Upper lobe of left lung (tissue), 6 donors: ENCODE results near the gene PGLYRP1. TPM values are rescaled to one million over a fixed set of nuclear protein-coding genes. Genes with fewer than 3 reads are reported as not detected.

Experiments
- ATAC-seq, 2 donors: fragments of 200-7000 bp; cut with Tn5 transposase; one replicate each; pipeline ENCODE4 v1.9.1; 2022; ENCODE audit warnings: mild to moderate bottlenecking in 2 of 2, moderate library complexity in 2 of 2; ENCODE audit not compliant: low FRiP score in 2 of 2
- DNase-seq, 2 donors: peaks; one replicate each; pipeline ENCODE4 v3.0.0-alpha.2; 2019 to 2020
- H3K27ac ChIP-seq, 4 donors: fragments of 200-600 bp; sonication (generic); one replicate each; pipeline ENCODE4 v1.5.1; 2016 to 2019
- H3K27me3 ChIP-seq, 4 donors: fragments of 200-600 bp; sonication (generic); one replicate each; pipeline ENCODE4 v1.5.1; 2017 to 2019
- H3K36me3 ChIP-seq, 4 donors: fragments of 200-600 bp; sonication (generic); one replicate each; pipeline ENCODE4 v1.5.1; 2016 to 2019
- H3K4me1 ChIP-seq, 4 donors: fragments of 200-600 bp; sonication (generic); one replicate each; pipeline ENCODE4 v1.5.1; 2018 to 2019
- H3K4me3 ChIP-seq, 4 donors: fragments of 200-600 bp; sonication (generic); one replicate each; pipeline ENCODE4 v1.5.1; 2017 to 2019; ENCODE audit warnings: mild to moderate bottlenecking in 2 of 4, moderate library complexity in 1 of 4
- H3K9me3 ChIP-seq, 4 donors: fragments of 200-600 bp; sonication (generic); one replicate each; pipeline ENCODE4 v1.5.1; 2018 to 2019
- CTCF ChIP-seq, 6 experiments: fragments of 450-650 bp in 4 of 6; fragments of 200-600 bp in 2 of 6; sonication (generic) in 2 of 6; IDR thresholded peaks; one replicate each; pipeline ENCODE4 v1.5.1; 2016 to 2019; ENCODE audit warnings: antibody characterized with exemption in 6 of 6
- EP300 ChIP-seq, 4 donors: sonication (generic); formaldehyde crosslinking; IDR thresholded peaks; one replicate each; pipeline ENCODE4 v1.5.1; 2017; ENCODE audit warnings: antibody characterized with exemption in 4 of 4, control low read depth in 2 of 4
- POLR2A ChIP-seq, 4 donors: fragments of 450-650 bp; IDR thresholded peaks; one replicate each; pipeline ENCODE4 v1.5.1; 2016 to 2017; ENCODE audit warnings: antibody characterized with exemption in 4 of 4, mild to moderate bottlenecking in 2 of 4
- POLR2AphosphoS5 ChIP-seq, 2 donors: sonication (generic); formaldehyde crosslinking; IDR thresholded peaks; one replicate each; pipeline ENCODE4 v1.5.1; 2017; ENCODE audit warnings: antibody characterized with exemption in 2 of 2
- WGBS, 2 donors: methylation state at CpG; one replicate each; pipeline ENCODE4 v1.1.5; 2017 to 2018; 5-methylcytosine and 5-hydroxymethylcytosine counted together
- total RNA-seq, 6 donors: library from RNA; depleted of rRNA in 4 of 6; stranded (reverse); fragments of >200 nt in 4 of 6; gene quantifications; one replicate each; pipeline versions ENCODE4 v1.1.0 to v1.2.1, GENCODE V29; 2016 to 2021
- donor health status: DM: no; HTN: no; CAD: no; lungs with moderate emphysema.
- donor health status: DM: no; HTN: yes; CAD: no; lungs with severe emphysema.

The PGLYRP1 gene
- total RNA-seq, 6 donors from 2014 or later, result 2.1 to 4.3 (median 3.3) TPM; not detected in 2

GRCh38 chr19:46040952-46041500 is 18.2 kb upstream of the PGLYRP1 start, which contains the start of gene IGFL4:
Gene IGFL4 (minus strand): TSS chr19:46041002. CDS start chr19:46040962, 40 bp downstream.
- 40 to 55% methylated on average over 7 of the region's 7 CpGs for WGBS, 2 donors
- no peak for ATAC-seq

GRCh38 chr19:46040125-46040524 is 17.3 kb upstream of the PGLYRP1 start:
- H3K9me3 ChIP-seq, result no peaks in the 10 kb centered on the region
- no peak overlapping the region for H3K4me3 ChIP-seq
- no peaks in the 10 kb centered on the region for H3K4me1 ChIP-seq
- no peaks in the 10 kb centered on the region for H3K36me3 ChIP-seq
- peak in 1 of 2 donors; percentile 14 for DNase-seq
- WGBS, 2 donors, result 87% methylated on average over 6 of the region's 6 CpGs; no CpG with 5 or more reads in 1 of the 2 donors
- no peak overlapping the region for H3K27ac ChIP-seq
- H3K27me3 ChIP-seq, result peaks cover 0 to 3% (median 0%) of the 10 kb centered on the region in 4 donors
- ATAC-seq, result no peak
- TF ChIP-seq POLR2A (IDR thresholded peaks at IDR 0.05) (no peak), CTCF (IDR thresholded peaks at IDR 0.05) (no peak), POLR2AphosphoS5 (IDR thresholded peaks at IDR 0.05) (no peak), EP300 (IDR thresholded peaks at IDR 0.05) (no peak)

More at GRCh38 chr19:46040952-46041500, 18.2 kb upstream of the PGLYRP1 start, which contains the start of gene IGFL4:
- TF ChIP-seq EP300 (IDR thresholded peaks at IDR 0.05), result no peak
- TF ChIP-seq CTCF (IDR thresholded peaks at IDR 0.05), result no peak
- TF ChIP-seq POLR2AphosphoS5 (IDR thresholded peaks at IDR 0.05), result no peak
- no peak for TF ChIP-seq POLR2A (IDR thresholded peaks at IDR 0.05)
- H3K36me3 ChIP-seq, result no peaks in the 10 kb centered on the region
- H3K9me3 ChIP-seq, result no peaks in the 10 kb centered on the region
- peaks cover 0 to 3% (median 0%) of the 10 kb centered on the region in 4 donors for H3K27me3 ChIP-seq
- DNase-seq, result no peak
- H3K4me1 ChIP-seq, result no peaks in the 10 kb centered on the region
- no peak within 1 kb of the TSS for H3K4me3 ChIP-seq
- H3K27ac ChIP-seq, result no peak within 1 kb of the TSS

- DNase-seq (no peak), ATAC-seq (no peak)
- H3K27me3 ChIP-seq, result peaks cover 0 to 3% (median 0%) of the 10 kb centered on the region in 4 donors
- TF ChIP-seq CTCF (IDR thresholded peaks at IDR 0.05) (no peak), EP300 (IDR thresholded peaks at IDR 0.05) (no peak)
- 62% methylated on average over 3 of the region's 3 CpGs; no CpG with 5 or more reads in 1 of the 2 donors for WGBS, 2 donors
- no peaks in the 10 kb centered on the region for H3K9me3 ChIP-seq
- H3K36me3 ChIP-seq, result no peaks in the 10 kb centered on the region
- no peaks in the 10 kb centered on the region for H3K4me1 ChIP-seq
- no peak overlapping the region for H3K4me3 ChIP-seq
- no peak overlapping the region for H3K27ac ChIP-seq
Measured at GRCh38 chr19:46036744-46037128, 13.9 kb upstream of the PGLYRP1 start.

GRCh38 chr19:46035986-46036743 is 13.3 kb upstream of the PGLYRP1 start:
- H3K36me3 ChIP-seq, result no peaks in the 10 kb centered on the region
- no peak overlapping the region for H3K27ac ChIP-seq
- H3K4me3 ChIP-seq, result no peak overlapping the region
- no peak for TF ChIP-seq POLR2A (IDR thresholded peaks at IDR 0.05)
- TF ChIP-seq EP300 (IDR thresholded peaks at IDR 0.05), result no peak
- no peak for TF ChIP-seq POLR2AphosphoS5 (IDR thresholded peaks at IDR 0.05)
- no peak for TF ChIP-seq CTCF (IDR thresholded peaks at IDR 0.05)
- H3K9me3 ChIP-seq, result no peaks in the 10 kb centered on the region
- 81 to 82% methylated on average over 4 to 11 of the region's 13 CpGs for WGBS, 2 donors
- H3K27me3 ChIP-seq, result peaks cover 0 to 3% (median 0%) of the 10 kb centered on the region in 4 donors
- DNase-seq (peak in 1 of 2 donors; percentile 46), ATAC-seq (no peak)
- no peaks in the 10 kb centered on the region for H3K4me1 ChIP-seq
